ENCODE measurements around the gene TERB1.

TERB1 gene

DNA sequence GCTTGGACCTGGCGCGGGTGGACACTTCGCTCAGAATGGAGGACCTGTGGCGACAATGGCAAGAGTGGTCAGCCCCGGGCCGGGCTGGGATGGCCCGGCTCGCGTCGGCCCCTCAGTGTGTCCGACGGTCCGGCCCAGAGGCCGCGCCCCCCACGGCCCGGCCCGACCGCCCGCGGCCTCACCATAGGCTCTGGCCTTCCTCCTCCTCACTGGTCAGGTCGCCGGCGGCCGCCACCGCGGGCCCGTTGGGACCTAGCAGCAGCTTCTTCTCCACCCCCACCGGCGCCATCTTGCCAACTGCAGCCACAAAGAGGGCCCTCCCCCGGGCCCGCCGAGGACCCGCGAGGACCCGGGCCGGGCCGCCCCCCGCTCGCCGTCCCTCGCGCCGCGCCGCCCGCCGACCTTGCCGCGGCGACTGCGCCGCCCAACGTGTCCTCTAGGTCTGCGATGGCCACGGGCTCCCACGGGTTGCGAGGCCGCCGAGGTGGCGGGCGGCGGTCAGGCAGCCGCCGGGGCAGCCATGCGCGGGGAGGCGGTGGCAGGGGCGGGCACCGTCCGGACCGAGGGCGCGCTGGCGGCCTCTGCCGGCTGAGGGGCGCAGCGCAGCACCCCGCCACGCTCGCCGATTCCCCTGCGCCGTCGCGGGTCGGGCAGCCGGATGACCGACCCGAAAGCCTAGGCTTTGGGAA is 49.9 kb downstream of the TERB1 start, which contains the start of gene DYNC1LI2:
Gene DYNC1LI2, minus strand, starts transcription at position 307 of the 689 bp plus-strand sequence. Its CDS starts 18 bp downstream, at position 289.
- Histone ChIP-seq H3K79me1 (ENCODE audit: low read length) (peaks cover 23% of the 10 kb centered on the region), H3K56ac (ENCODE audit: low read length) (peak within 1 kb of the TSS; percentile 99), H3K4me3 (ENCODE audit: low read length) (peak within 1 kb of the TSS; percentile 99), H2BK15ac (replicated peaks; ENCODE audit: low read depth) (no peak within 1 kb of the TSS), H3K36me3 (ENCODE audit: control insufficient read depth, insufficient read depth, low read length) (peaks cover 8% of the 10 kb centered on the region), H3K79me2 (ENCODE audit: control insufficient read depth, insufficient read depth, low read length) (peaks cover 35% of the 10 kb centered on the region), H3K27me3 (ENCODE audit: insufficient read depth, low read length, poor library complexity) (no peaks in the 10 kb centered on the region), H2BK120ac (ENCODE audit: low read depth, low read length) (no peak within 1 kb of the TSS), H4K8ac (ENCODE audit: low read depth, low read length) (no peak within 1 kb of the TSS), H3K18ac (ENCODE audit: low read length) (peak within 1 kb of the TSS; percentile 71), H3K23ac (ENCODE audit: low read length) (peak within 1 kb of the TSS; percentile 89), H3K4me2 (ENCODE audit: low read length) (peak within 1 kb of the TSS; percentile 93), H4K5ac (ENCODE audit: low read length) (peak within 1 kb of the TSS; percentile 95), H3K27ac (ENCODE audit: low read depth, low read length) (peak within 1 kb of the TSS; percentile 74), H3K4ac (ENCODE audit: low read depth, low read length) (peak within 1 kb of the TSS; percentile 65), H3K9ac (ENCODE audit: low read length) (peak within 1 kb of the TSS; percentile 99), H2AK5ac (ENCODE audit: low read length) (peak within 1 kb of the TSS; percentile 48), H3K4me1 (ENCODE audit: control insufficient read depth, low read depth, low read length) (peaks cover 7% of the 10 kb centered on the region), H2BK5ac (ENCODE audit: low read length) (peak within 1 kb of the TSS; percentile 55)
- peak; percentile 72 for DNase-seq
- WGBS (ENCODE audit: extremely low coverage, insufficient coverage, low lambda C conversion rate) = no CpG with 5 or more reads among the region's 90 CpGs

DNA sequence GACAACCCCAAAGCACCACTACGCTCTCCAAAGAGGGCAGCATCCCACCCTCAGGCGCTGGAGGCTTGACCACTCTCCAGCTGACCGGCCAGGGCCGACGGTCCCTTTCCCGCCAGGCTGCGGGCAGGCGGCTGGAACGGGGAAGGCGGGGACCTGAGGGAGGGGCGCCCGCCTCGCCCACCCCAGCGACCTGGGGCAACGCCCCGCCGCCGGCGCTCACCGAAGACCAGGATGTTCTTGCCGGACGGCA is 50.4 kb downstream of the TERB1 start:
- Histone ChIP-seq H3K56ac (ENCODE audit: low read length) (peak overlapping the region; percentile 99), H2BK15ac (replicated peaks; ENCODE audit: low read depth) (no peak overlapping the region), H3K27ac (ENCODE audit: low read depth, low read length) (peak overlapping the region; percentile 74), H3K9ac (ENCODE audit: low read length) (peak overlapping the region; percentile 99), H3K79me2 (ENCODE audit: control insufficient read depth, insufficient read depth, low read length) (peaks cover 38% of the 10 kb centered on the region), H4K8ac (ENCODE audit: low read depth, low read length) (no peak overlapping the region), H3K27me3 (ENCODE audit: insufficient read depth, low read length, poor library complexity) (no peaks in the 10 kb centered on the region), H3K18ac (ENCODE audit: low read length) (peak overlapping the region; percentile 71), H3K4ac (ENCODE audit: low read depth, low read length) (peak overlapping the region; percentile 65), H2BK120ac (ENCODE audit: low read depth, low read length) (no peak overlapping the region), H3K79me1 (ENCODE audit: low read length) (peaks cover 26% of the 10 kb centered on the region), H4K5ac (ENCODE audit: low read length) (no peak overlapping the region), H3K4me3 (ENCODE audit: low read length) (peak overlapping the region; percentile 99), H3K4me2 (ENCODE audit: low read length) (peak overlapping the region; percentile 93), H3K4me1 (ENCODE audit: control insufficient read depth, low read depth, low read length) (peaks cover 7% of the 10 kb centered on the region), H3K23ac (ENCODE audit: low read length) (peak overlapping the region; percentile 89), H2BK5ac (ENCODE audit: low read length) (peak overlapping the region; percentile 55), H2AK5ac (ENCODE audit: low read length) (peak overlapping the region; percentile 48), H3K36me3 (ENCODE audit: control insufficient read depth, insufficient read depth, low read length) (peaks cover 8% of the 10 kb centered on the region)
- no CpG with 5 or more reads among the region's 22 CpGs for WGBS (ENCODE audit: extremely low coverage, insufficient coverage, low lambda C conversion rate)
- DNase-seq = peak; percentile 33

DNA sequence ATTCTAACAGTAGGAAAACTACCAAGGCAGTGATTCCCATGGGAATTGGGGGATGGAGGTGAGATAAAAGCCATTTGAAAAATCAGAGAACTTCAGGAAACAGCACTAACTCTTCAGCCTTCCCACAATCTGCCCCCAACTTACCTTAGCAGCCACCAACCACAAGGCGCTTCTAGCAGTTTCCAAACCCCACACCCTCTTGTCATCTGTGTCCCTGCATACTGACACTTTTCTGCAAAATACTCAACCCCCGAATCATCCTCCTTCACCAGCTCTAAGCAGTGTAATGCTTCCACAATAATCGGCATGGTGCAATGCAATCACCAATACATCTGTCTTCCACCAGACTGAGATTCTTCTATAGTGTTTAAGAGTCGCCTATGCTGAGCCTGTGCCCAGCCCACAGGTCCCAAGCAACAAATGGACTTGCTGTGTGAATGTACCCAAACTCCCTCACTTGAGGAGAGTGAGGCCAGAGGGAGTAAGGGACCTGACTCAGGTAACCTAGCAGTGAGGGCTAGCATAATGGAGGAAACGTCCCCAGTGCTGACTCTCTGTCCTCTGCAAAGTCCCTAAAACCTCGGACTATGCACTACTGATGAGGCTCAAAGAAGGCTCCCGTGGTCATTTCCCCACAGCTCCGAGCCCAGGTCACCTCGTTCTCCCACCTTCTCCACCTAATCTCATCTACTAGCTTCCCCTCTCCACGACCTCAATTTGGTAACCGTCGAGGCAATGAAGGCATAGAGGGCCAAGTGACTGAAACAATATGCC is 50.9 kb downstream of the TERB1 start:
- H3K56ac ChIP-seq (ENCODE audit: low read length) = peak overlapping the region; percentile 99
- H3K4me1 ChIP-seq (ENCODE audit: control insufficient read depth, low read depth, low read length) = peaks cover 7% of the 10 kb centered on the region
- no peak overlapping the region for H4K5ac ChIP-seq (ENCODE audit: low read length)
- peak overlapping the region; percentile 93 for H3K4me2 ChIP-seq (ENCODE audit: low read length)
- peak; percentile 27 for DNase-seq
- peak overlapping the region; percentile 99 for H3K9ac ChIP-seq (ENCODE audit: low read length)
- no peak overlapping the region for H3K18ac ChIP-seq (ENCODE audit: low read length)
- peak overlapping the region; percentile 48 for H2AK5ac ChIP-seq (ENCODE audit: low read length)
- no peak overlapping the region for H4K8ac ChIP-seq (ENCODE audit: low read depth, low read length)
- H3K4ac ChIP-seq (ENCODE audit: low read depth, low read length) = peak overlapping the region; percentile 65
- H2BK120ac ChIP-seq (ENCODE audit: low read depth, low read length) = no peak overlapping the region
- H3K36me3 ChIP-seq (ENCODE audit: control insufficient read depth, insufficient read depth, low read length) = peaks cover 8% of the 10 kb centered on the region
- no peaks in the 10 kb centered on the region for H3K27me3 ChIP-seq (ENCODE audit: insufficient read depth, low read length, poor library complexity)
- peak overlapping the region; percentile 89 for H3K23ac ChIP-seq (ENCODE audit: low read length)
- peaks cover 39% of the 10 kb centered on the region for H3K79me2 ChIP-seq (ENCODE audit: control insufficient read depth, insufficient read depth, low read length)
- peak overlapping the region; percentile 99 for H3K4me3 ChIP-seq (ENCODE audit: low read length)
- WGBS (ENCODE audit: extremely low coverage, insufficient coverage, low lambda C conversion rate) = no CpG with 5 or more reads among the region's 12 CpGs
- H3K27ac ChIP-seq (ENCODE audit: low read depth, low read length) = no peak overlapping the region
- peaks cover 26% of the 10 kb centered on the region for H3K79me1 ChIP-seq (ENCODE audit: low read length)
- no peak overlapping the region for H2BK15ac ChIP-seq (replicated peaks; ENCODE audit: low read depth)
- H2BK5ac ChIP-seq (ENCODE audit: low read length) = no peak overlapping the region

DNA sequence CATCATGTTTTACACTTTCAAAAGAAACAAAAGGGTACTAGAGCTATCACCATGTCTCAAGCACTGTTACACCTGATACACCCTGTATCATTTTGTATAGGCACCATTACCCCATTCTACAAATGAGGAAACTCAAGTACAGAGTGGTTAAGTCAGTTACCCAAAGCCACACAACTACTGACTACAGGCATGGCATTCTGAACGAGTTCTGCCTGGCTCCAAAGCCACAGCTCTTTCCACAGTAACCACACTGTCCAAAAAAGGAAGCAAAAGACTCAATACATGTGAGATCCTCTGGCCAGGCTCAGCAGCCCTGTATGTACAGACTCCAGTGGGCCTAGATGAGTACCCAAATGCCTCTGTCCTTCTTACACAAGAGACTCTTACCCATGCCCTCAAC is 54.7 kb downstream of the TERB1 start:
- no peak overlapping the region for H3K4ac ChIP-seq (ENCODE audit: low read depth, low read length)
- peaks cover 28% of the 10 kb centered on the region for H3K79me1 ChIP-seq (ENCODE audit: low read length)
- peaks cover 44% of the 10 kb centered on the region for H3K79me2 ChIP-seq (ENCODE audit: control insufficient read depth, insufficient read depth, low read length)
- no peak overlapping the region for H3K27ac ChIP-seq (ENCODE audit: low read depth, low read length)
- no peak overlapping the region for H3K23ac ChIP-seq (ENCODE audit: low read length)
- no CpG with 5 or more reads among the region's 1 CpG for WGBS (ENCODE audit: extremely low coverage, insufficient coverage, low lambda C conversion rate)
- H3K56ac ChIP-seq (ENCODE audit: low read length) = no peak overlapping the region
- DNase-seq = no peak
- H3K18ac ChIP-seq (ENCODE audit: low read length) = no peak overlapping the region
- no peaks in the 10 kb centered on the region for H3K27me3 ChIP-seq (ENCODE audit: insufficient read depth, low read length, poor library complexity)
- H2BK15ac ChIP-seq (replicated peaks; ENCODE audit: low read depth) = no peak overlapping the region
- no peak overlapping the region for H3K9ac ChIP-seq (ENCODE audit: low read length)
- no peak overlapping the region for H4K8ac ChIP-seq (ENCODE audit: low read depth, low read length)
- no peak overlapping the region for H2AK5ac ChIP-seq (ENCODE audit: low read length)
- no peak overlapping the region for H2BK120ac ChIP-seq (ENCODE audit: low read depth, low read length)
- peaks cover 7% of the 10 kb centered on the region for H3K4me1 ChIP-seq (ENCODE audit: control insufficient read depth, low read depth, low read length)
- H3K4me3 ChIP-seq (ENCODE audit: low read length) = no peak overlapping the region
- H3K36me3 ChIP-seq (ENCODE audit: control insufficient read depth, insufficient read depth, low read length) = peaks cover 10% of the 10 kb centered on the region
- no peak overlapping the region for H2BK5ac ChIP-seq (ENCODE audit: low read length)
- no peak overlapping the region for H4K5ac ChIP-seq (ENCODE audit: low read length)
- no peak overlapping the region for H3K4me2 ChIP-seq (ENCODE audit: low read length)

DNA sequence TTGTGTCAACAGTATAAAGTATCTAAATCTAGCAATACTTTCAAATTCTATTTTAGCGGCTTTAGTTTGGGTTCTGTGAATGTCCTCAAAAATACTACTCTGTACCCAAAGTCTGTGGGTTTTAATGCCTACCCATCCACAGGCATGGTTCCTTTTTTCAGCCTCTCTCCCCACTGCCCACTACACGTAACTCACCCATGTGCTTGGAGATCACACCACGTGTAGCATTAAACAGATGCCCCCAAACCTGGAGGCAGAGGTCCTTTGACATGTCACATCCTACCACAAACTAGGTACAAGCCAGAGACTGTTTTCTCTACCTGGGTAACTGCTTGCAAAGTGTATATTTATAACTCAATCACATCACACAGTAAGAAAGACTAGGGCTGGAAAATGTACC is 55.3 kb downstream of the TERB1 start:
- no peak overlapping the region for H3K18ac ChIP-seq (ENCODE audit: low read length)
- H4K5ac ChIP-seq (ENCODE audit: low read length) = no peak overlapping the region
- H2BK120ac ChIP-seq (ENCODE audit: low read depth, low read length) = no peak overlapping the region
- no peak for DNase-seq
- no peak overlapping the region for H3K9ac ChIP-seq (ENCODE audit: low read length)
- peaks cover 41% of the 10 kb centered on the region for H3K79me2 ChIP-seq (ENCODE audit: control insufficient read depth, insufficient read depth, low read length)
- no peak overlapping the region for H3K4me3 ChIP-seq (ENCODE audit: low read length)
- H3K27ac ChIP-seq (ENCODE audit: low read depth, low read length) = no peak overlapping the region
- H4K8ac ChIP-seq (ENCODE audit: low read depth, low read length) = no peak overlapping the region
- no peak overlapping the region for H2BK5ac ChIP-seq (ENCODE audit: low read length)
- no peak overlapping the region for H3K4ac ChIP-seq (ENCODE audit: low read depth, low read length)
- no peak overlapping the region for H3K56ac ChIP-seq (ENCODE audit: low read length)
- H3K79me1 ChIP-seq (ENCODE audit: low read length) = peaks cover 28% of the 10 kb centered on the region
- H2BK15ac ChIP-seq (replicated peaks; ENCODE audit: low read depth) = no peak overlapping the region
- peaks cover 10% of the 10 kb centered on the region for H3K36me3 ChIP-seq (ENCODE audit: control insufficient read depth, insufficient read depth, low read length)
- H3K4me1 ChIP-seq (ENCODE audit: control insufficient read depth, low read depth, low read length) = peaks cover 7% of the 10 kb centered on the region
- H3K23ac ChIP-seq (ENCODE audit: low read length) = no peak overlapping the region
- no CpG with 5 or more reads among the region's 3 CpGs for WGBS (ENCODE audit: extremely low coverage, insufficient coverage, low lambda C conversion rate)
- H2AK5ac ChIP-seq (ENCODE audit: low read length) = no peak overlapping the region
- H3K27me3 ChIP-seq (ENCODE audit: insufficient read depth, low read length, poor library complexity) = no peaks in the 10 kb centered on the region
- no peak overlapping the region for H3K4me2 ChIP-seq (ENCODE audit: low read length)
